K562 (cell line): ENCODE results near the gene TP73. TPM values are rescaled to one million over a fixed set of nuclear protein-coding genes. Genes with fewer than 3 reads are reported as not detected.

Source experiments
- ATAC-seq: fragments of 200-7000 bp; cut with Tn5 transposase; 3 replicates; pipeline ENCODE4 v1.9.1; 2020; ENCODE audit warnings: moderate library complexity
- BruUV-seq: library from RNA; stranded (reverse); fragments of 400-500 nt; replicated peaks from 2 replicates; lab custom pipeline; 2021; lab: Mats Ljungman, UMichigan
- CTCF ChIA-PET: fragments of 300-600 bp; formaldehyde crosslinking; extraction: SDS; loops from one replicate; lab custom pipeline; 2021; ENCODE audit warnings: low intra/inter-chr PET ratio; lab: Yijun Ruan, JAX
- POLR2A ChIA-PET: fragments of 300-600, 350-650 bp; sonication (Branson Sonifier 250); formaldehyde crosslinking; extraction: SDS; loops from one replicate; lab custom pipeline; 2021; ENCODE audit warnings: antibody characterized with exemption, inconsistent platforms; lab: Yijun Ruan, JAX
- DNase-seq, 4 experiments: peaks; one replicate each; pipeline versions ENCODE4 v3.0.0 to v3.0.0-alpha.2; 2011 to 2018; ENCODE audit warnings: low spot score in 3 of 4, mixed read lengths in 3 of 4; ENCODE audit errors: extremely low read depth in 1 of 4
- FAIRE-seq: peaks from 2 replicates; lab custom pipeline; 2011; peaks lifted over from hg19 to GRCh38; lab: Jason Lieb, UNC
- H2AFZ ChIP-seq: 2 replicates; pipeline ENCODE4 v1.6.0; 2011; ENCODE audit warnings: low read depth, low read length, control low read depth, inconsistent platforms
- H3K27ac ChIP-seq: fragments of 200-600 bp; 3 replicates; pipeline ENCODE4 v1.8.0; 2011; ENCODE audit warnings: low read depth, mild to moderate bottlenecking, control low read depth, inconsistent platforms, low read length, moderate library complexity, mixed read lengths; ENCODE audit errors: extremely low read depth
- H3K27me3 ChIP-seq, 2 experiments: fragments of 300-600 bp in 1 of 2; 2 replicates in 1 of 2; 3 replicates in 1 of 2; pipeline versions ENCODE4 v1.6.0 to v1.8.0; 2011; ENCODE audit warnings: inconsistent platforms in 2 of 2, low read length in 2 of 2, mild to moderate bottlenecking in 1 of 2, mixed read lengths in 1 of 2, moderate library complexity in 1 of 2; ENCODE audit not compliant: control insufficient read depth in 2 of 2, insufficient read depth in 2 of 2
- H3K36me3 ChIP-seq: fragments of 300-600 bp; 3 replicates; pipeline ENCODE4 v1.8.0; 2011; ENCODE audit warnings: mild to moderate bottlenecking, low read length, inconsistent platforms; ENCODE audit not compliant: control insufficient read depth, insufficient read depth
- H3K4me1 ChIP-seq, 2 experiments: fragments of 200-600 bp in 1 of 2; replicated peaks in 1 of 2; 2 replicates in 1 of 2; 3 replicates in 1 of 2; pipeline versions ENCODE4 v1.5.1 to v1.8.0; 2011; ENCODE audit warnings: inconsistent platforms in 2 of 2, low read length in 2 of 2, mild to moderate bottlenecking in 1 of 2, mixed read lengths in 1 of 2, moderate library complexity in 1 of 2; ENCODE audit not compliant: control insufficient read depth in 2 of 2, insufficient read depth in 2 of 2
- H3K4me2 ChIP-seq: 2 replicates; pipeline ENCODE4 v1.6.1; 2011; ENCODE audit warnings: low read length, control low read depth, inconsistent platforms, mixed read lengths; ENCODE audit not compliant: insufficient read depth
- H3K4me3 ChIP-seq: fragments of 200-600 bp; sonication (generic), shearing (Covaris generic); 2 replicates; pipeline ENCODE4 v1.5.1; 2016; ENCODE audit warnings: control low read depth, inconsistent platforms
- H3K79me2 ChIP-seq: fragments of 200-600 bp; 3 replicates; pipeline ENCODE4 v1.8.0; 2011; ENCODE audit warnings: low read length, inconsistent platforms; ENCODE audit not compliant: control insufficient read depth, insufficient read depth
- H3K9ac ChIP-seq, 2 experiments: 2 replicates each; pipeline versions ENCODE4 v1.6.0 to v1.6.1; 2011; ENCODE audit warnings: low read depth in 2 of 2, low read length in 2 of 2, control low read depth in 1 of 2, inconsistent platforms in 1 of 2, mild to moderate bottlenecking in 1 of 2, mixed read lengths in 1 of 2; ENCODE audit not compliant: insufficient read depth in 1 of 2
- H3K9me1 ChIP-seq: one replicate; pipeline ENCODE4 v1.6.0; 2011; ENCODE audit warnings: inconsistent platforms, mild to moderate bottlenecking, low read length, moderate library complexity; ENCODE audit not compliant: control insufficient read depth, insufficient read depth
- H3K9me3 ChIP-seq: replicated peaks from 2 replicates; pipeline ENCODE4 v1.5.1; 2011; ENCODE audit warnings: low read depth, low read length, inconsistent platforms; ENCODE audit not compliant: control insufficient read depth, insufficient read depth
- H4K20me1 ChIP-seq: replicated peaks from 2 replicates; pipeline ENCODE4 v1.6.1; 2011; ENCODE audit warnings: low read length, inconsistent platforms, mixed read lengths; ENCODE audit not compliant: control insufficient read depth, insufficient read depth
- ATF7 ChIP-seq: fragments of 450-650 bp; IDR thresholded peaks from 2 replicates; pipeline ENCODE4 v1.7.1; 2014; ENCODE audit warnings: mild to moderate bottlenecking, moderate library complexity
- CREM ChIP-seq: IDR thresholded peaks from 2 replicates; pipeline ENCODE4 v1.6.1; 2014; ENCODE audit warnings: antibody characterized with exemption, low read depth
- E2F3 ChIP-seq: fragments of 250-450 bp; sonication (Bioruptor Pico); IDR thresholded peaks from 2 replicates; pipeline ENCODE4 v1.4.0; 2020; ENCODE audit warnings: mild to moderate bottlenecking
- HDAC1 ChIP-seq, 2 experiments: fragments of 450-650 bp; IDR thresholded peaks; 2 replicates each; pipeline ENCODE4 v1.6.1; 2016 to 2017; ENCODE audit warnings: inconsistent platforms in 1 of 2, mild to moderate bottlenecking in 1 of 2, moderate library complexity in 1 of 2
- HDAC3 ChIP-seq: fragments of 450-650 bp; IDR thresholded peaks from 2 replicates; pipeline ENCODE4 v1.6.1; 2018; ENCODE audit warnings: borderline replicate concordance, mild to moderate bottlenecking, moderate library complexity; ENCODE audit not compliant: partially characterized antibody
- KLF1 ChIP-seq: fragments of 450-650 bp; IDR thresholded peaks from 2 replicates; pipeline ENCODE4 v1.6.1; 2016; ENCODE audit warnings: missing genetic modification characterization, missing compliant biosample characterization
- MIER1 ChIP-seq: fragments of 450-650 bp; IDR thresholded peaks from 2 replicates; pipeline ENCODE4 v1.6.1; 2016; ENCODE audit warnings: antibody characterized with exemption, mild to moderate bottlenecking, low read depth
- MYC ChIP-seq, 2 experiments: fragments of 250-450 bp in 1 of 2; sonication (Bioruptor Pico) in 1 of 2; IDR thresholded peaks; 2 replicates each; pipeline versions ENCODE4 v1.5.1 to v1.6.1; 2012 to 2021; ENCODE audit warnings: low read depth in 2 of 2, borderline replicate concordance in 1 of 2, improper control_type of control experiment in 1 of 2, low read length in 1 of 2, mild to moderate bottlenecking in 1 of 2, moderate library complexity in 1 of 2
- NR2C1 ChIP-seq, 2 experiments: fragments of 450-650 bp; IDR thresholded peaks; 2 replicates each; pipeline ENCODE4 v1.6.1; 2017; ENCODE audit warnings: mild to moderate bottlenecking in 2 of 2, antibody characterized with exemption in 1 of 2, inconsistent platforms in 1 of 2, missing compliant biosample characterization in 1 of 2, missing genetic modification characterization in 1 of 2
- ZZZ3 ChIP-seq: fragments of 450-650 bp; IDR thresholded peaks from 2 replicates; pipeline ENCODE4 v1.6.1; 2016; ENCODE audit warnings: antibody characterized with exemption, mild to moderate bottlenecking, moderate library complexity
- WGBS: fragments of 100-300 bp; shearing (Covaris generic); methylation state at CpG from one replicate; pipeline ENCODE4 v1.1.6; 2016; ENCODE audit warnings: low coverage, mixed read lengths; ENCODE audit not compliant: insufficient coverage; ENCODE audit errors: missing lambda C conversion rate; 5-methylcytosine and 5-hydroxymethylcytosine counted together
- in situ Hi-C: fragments of 300-500 bp; cut with MboI; formaldehyde crosslinking; loops from 4 replicates; pipeline ENCODE4 v1.15.0; 2018; ENCODE audit warnings: inconsistent platforms, mixed read lengths
- intact Hi-C: fragments of 100-400 bp; cut with micrococcal nuclease; formaldehyde crosslinking; loops from 2 replicates; pipeline ENCODE4 v1.14.2; 2022
- polyA plus RNA-seq, 8 experiments: library from polyadenylated mRNA; depleted of rRNA in 4 of 8; stranded (reverse) in 5 of 8; unstranded in 3 of 8; fragments of >200 nt; fragmentation: Nextera tagmentation in 2 of 8; fragmentation: Illumina TruSeq in 1 of 8; extraction: Ambion mirVana in 2 of 8; extraction: Trizol in 1 of 8; gene quantifications; 2 replicates each; pipeline versions ENCODE4 v1.2.1 to v1.2.3, GENCODE V29; 2011 to 2014; ENCODE audit warnings: inconsistent platforms in 1 of 8, missing spikeins in 1 of 8
- total RNA-seq, 7 experiments: library from RNA; depleted of rRNA in 6 of 7; stranded (reverse); fragments of >200 nt in 6 of 7; fragmentation: Illumina TruSeq in 2 of 7; extraction: Trizol in 2 of 7; gene quantifications; 2 replicates each; pipeline versions ENCODE4 v1.2.1 to v1.2.3, GENCODE V29; 2011 to 2021; ENCODE audit warnings: low replicate concordance in 1 of 7
- TF ChIP-seq, protein P1 (sequence below), 3 experiments: fragments of 200-800 bp in 1 of 3; fragments of 250-450 bp in 1 of 3; fragments of 450-650 bp in 1 of 3; sonication (Bioruptor Pico) in 1 of 3; sonication (Bioruptor generic) in 1 of 3; formaldehyde crosslinking in 1 of 3; IDR thresholded peaks; 2 replicates each; pipeline versions ENCODE4 v1.6.1 to v1.8.0; 2016 to 2022; ENCODE audit warnings: mild to moderate bottlenecking in 2 of 3, missing genetic modification characterization in 2 of 3, missing compliant biosample characterization in 1 of 3, moderate library complexity in 1 of 3
- TF ChIP-seq, protein P2 (sequence below): sonication (generic); formaldehyde crosslinking; IDR thresholded peaks from 2 replicates; pipeline ENCODE4 v1.8.0; 2022; ENCODE audit warnings: mild to moderate bottlenecking, missing genetic modification reagents, borderline replicate concordance

Gene TP73
- total and polyA plus RNA-seq, 9 of the 15 experiments (the other 6 are each of a cell fraction or from before 2014, with no cell fraction given), result 0.07 to 1.6 (median 0.40) TPM; not detected in 2

DNA sequence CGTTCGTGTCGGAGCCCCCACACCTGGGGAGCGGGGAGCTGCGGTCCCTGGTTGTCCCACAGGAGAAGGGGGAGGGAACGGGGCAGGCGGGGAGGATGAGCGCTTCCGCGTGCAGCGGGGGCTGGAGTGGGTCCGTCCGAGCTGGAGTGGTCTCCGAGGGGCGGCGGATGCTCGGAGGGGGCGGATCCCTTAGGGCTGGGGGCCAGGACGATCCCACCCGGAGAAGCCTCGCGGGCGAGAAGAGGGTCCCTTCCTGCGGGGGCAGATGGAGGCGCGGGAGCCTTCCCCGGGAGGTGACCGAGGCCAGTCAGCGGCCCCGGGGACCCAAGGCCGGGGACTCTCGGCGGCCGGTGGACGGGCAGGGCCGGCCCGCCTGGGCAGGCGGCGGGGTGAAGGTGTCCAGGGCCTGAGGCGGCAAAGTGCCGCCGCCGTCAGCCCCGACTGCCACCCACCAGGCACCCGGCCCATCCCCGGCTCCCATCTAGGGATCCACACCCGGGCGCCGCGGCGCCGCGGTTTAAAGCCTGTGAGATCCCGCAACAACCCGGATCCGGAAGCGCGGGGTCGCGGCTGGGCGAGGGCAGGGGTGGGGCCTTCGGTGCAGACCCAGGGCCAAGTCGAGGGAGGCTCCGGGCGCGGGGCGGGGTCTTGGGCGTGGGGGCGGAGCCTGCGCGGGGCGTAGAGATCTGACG, 94.7 kb downstream of the TP73 start:
- Histone ChIP-seq H3K4me3 (peak overlapping the region; percentile 72), H3K9ac (peak overlapping the region; percentile 69 to 95), H3K9me3 (no peaks in the 10 kb centered on the region), H4K20me1 (peaks cover 12% of the 10 kb centered on the region; the same call in 1 of the 2 replicates), H3K4me1 (peaks cover 35 to 58% of the 10 kb centered on the region in 2 experiments), H3K27ac (peak overlapping the region; percentile 47), H3K27me3 (no peaks in the 10 kb centered on the region), H3K36me3 (peaks cover 31% of the 10 kb centered on the region; the same call in 2 of the 3 replicates), H2AFZ (peak overlapping the region; percentile 51), H3K79me2 (peaks cover 29% of the 10 kb centered on the region), H3K9me1 (peaks cover 9% of the 10 kb centered on the region), H3K4me2 (peak overlapping the region; percentile 87)
- CTCF ChIA-PET, result no interaction called here
- in situ Hi-C loops, result no loop called here
- POLR2A ChIA-PET, result interaction anchor here (1.0 kb wide), 1 partner anchor 17 kb away, joined by 3 read pairs; no protein-coding TSS in a partner anchor
- FAIRE-seq (no peak), DNase-seq (peak; percentile 95 to 99 (median 98)), ATAC-seq (peak; percentile 97)
- intact Hi-C loops, result loop anchor here (2.0 kb wide), 1 partner anchor 28 kb away; no protein-coding TSS in a partner anchor
- WGBS, result 1% methylated on average over 50 of the region's 73 CpGs
- BruUV-seq, result no TSS peak
- TF ChIP-seq NR2C1 (IDR thresholded peaks at IDR 0.05) (peak; percentile 98), NR2C1 (tag; IDR thresholded peaks at IDR 0.05) (peak; percentile 98), MIER1 (no peak), CREM (0 out of 2 replicates have a peak, but pooled peaks have one; percentile 14), ATF7 (peak; percentile 37; the same call in 1 of the 2 replicates), HDAC1 (IDR thresholded peaks at IDR 0.05) (0 out of 4 replicates have a peak, but pooled peaks of 1 of the 2 experiments have one; percentile 42), KLF1 (tag) (0 out of 2 replicates have a peak, but pooled peaks have one; percentile 35), MYC (IDR thresholded peaks at IDR 0.05; ENCODE audit: low read depth, low read length) (0 out of 2 replicates have a peak, but pooled peaks have one; percentile 28), MYC (CRISPR knock-in tag; IDR thresholded peaks at IDR 0.05; ENCODE audit: borderline replicate concordance, low read depth) (no peak), HDAC3 (no peak), ZZZ3 (no peak), E2F3 (CRISPR knock-in tag) (no peak)
- TF ChIP-seq, protein P1, sequence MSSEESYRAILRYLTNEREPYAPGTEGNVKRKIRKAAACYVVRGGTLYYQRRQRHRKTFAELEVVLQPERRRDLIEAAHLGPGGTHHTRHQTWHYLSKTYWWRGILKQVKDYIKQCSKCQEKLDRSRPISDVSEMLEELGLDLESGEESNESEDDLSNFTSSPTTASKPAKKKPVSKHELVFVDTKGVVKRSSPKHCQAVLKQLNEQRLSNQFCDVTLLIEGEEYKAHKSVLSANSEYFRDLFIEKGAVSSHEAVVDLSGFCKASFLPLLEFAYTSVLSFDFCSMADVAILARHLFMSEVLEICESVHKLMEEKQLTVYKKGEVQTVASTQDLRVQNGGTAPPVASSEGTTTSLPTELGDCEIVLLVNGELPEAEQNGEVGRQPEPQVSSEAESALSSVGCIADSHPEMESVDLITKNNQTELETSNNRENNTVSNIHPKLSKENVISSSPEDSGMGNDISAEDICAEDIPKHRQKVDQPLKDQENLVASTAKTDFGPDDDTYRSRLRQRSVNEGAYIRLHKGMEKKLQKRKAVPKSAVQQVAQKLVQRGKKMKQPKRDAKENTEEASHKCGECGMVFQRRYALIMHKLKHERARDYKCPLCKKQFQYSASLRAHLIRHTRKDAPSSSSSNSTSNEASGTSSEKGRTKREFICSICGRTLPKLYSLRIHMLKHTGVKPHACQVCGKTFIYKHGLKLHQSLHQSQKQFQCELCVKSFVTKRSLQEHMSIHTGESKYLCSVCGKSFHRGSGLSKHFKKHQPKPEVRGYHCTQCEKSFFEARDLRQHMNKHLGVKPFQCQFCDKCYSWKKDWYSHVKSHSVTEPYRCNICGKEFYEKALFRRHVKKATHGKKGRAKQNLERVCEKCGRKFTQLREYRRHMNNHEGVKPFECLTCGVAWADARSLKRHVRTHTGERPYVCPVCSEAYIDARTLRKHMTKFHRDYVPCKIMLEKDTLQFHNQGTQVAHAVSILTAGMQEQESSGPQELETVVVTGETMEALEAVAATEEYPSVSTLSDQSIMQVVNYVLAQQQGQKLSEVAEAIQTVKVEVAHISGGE (CRISPR knock-in tag; IDR thresholded peaks at IDR 0.05), result peak in 1 of 3 experiments; percentile 27; a peak in 1 of 6 replicates
- TF ChIP-seq, protein P2, sequence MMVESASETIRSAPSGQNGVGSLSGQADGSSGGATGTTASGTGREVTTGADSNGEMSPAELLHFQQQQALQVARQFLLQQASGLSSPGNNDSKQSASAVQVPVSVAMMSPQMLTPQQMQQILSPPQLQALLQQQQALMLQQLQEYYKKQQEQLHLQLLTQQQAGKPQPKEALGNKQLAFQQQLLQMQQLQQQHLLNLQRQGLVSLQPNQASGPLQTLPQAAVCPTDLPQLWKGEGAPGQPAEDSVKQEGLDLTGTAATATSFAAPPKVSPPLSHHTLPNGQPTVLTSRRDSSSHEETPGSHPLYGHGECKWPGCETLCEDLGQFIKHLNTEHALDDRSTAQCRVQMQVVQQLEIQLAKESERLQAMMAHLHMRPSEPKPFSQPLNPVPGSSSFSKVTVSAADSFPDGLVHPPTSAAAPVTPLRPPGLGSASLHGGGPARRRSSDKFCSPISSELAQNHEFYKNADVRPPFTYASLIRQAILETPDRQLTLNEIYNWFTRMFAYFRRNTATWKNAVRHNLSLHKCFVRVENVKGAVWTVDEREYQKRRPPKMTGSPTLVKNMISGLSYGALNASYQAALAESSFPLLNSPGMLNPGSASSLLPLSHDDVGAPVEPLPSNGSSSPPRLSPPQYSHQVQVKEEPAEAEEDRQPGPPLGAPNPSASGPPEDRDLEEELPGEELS (CRISPR knock-in tag), result no peak
